ENCODE measurements around the gene ZCCHC7.

The ZCCHC7 gene

DNA sequence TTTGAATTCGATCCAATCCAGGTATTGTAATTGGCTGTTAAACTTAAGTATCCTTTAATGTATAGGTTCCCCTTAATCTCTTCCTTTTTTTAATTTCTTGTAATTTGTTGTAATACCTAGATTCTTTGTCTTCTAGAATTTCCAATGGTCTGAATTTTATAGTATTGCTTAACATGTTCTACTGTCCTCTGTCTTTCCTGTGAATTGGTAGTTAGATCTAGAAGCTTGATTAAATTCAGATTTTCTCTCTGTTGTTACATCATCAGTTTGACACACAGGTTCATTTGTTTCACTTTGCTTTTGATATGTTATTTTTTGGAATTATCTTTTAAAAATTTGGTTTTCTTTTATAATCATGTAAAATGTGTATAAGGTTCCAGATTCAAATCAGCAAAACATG is 13.8 kb downstream of the ZCCHC7 start:
- no peaks in the 10 kb centered on the region for H3K9me3 ChIP-seq (ENCODE audit: insufficient read depth, low read length)
- peaks cover 45% of the 10 kb centered on the region for H3K79me2 ChIP-seq (ENCODE audit: low read length)
- no peak overlapping the region for H2AFZ ChIP-seq (ENCODE audit: low read depth, low read length)
- no peak overlapping the region for H3K4me3 ChIP-seq (ENCODE audit: low read length)
- H3K27me3 ChIP-seq (ENCODE audit: low read depth, low read length): no peaks in the 10 kb centered on the region
- H3K4me1 ChIP-seq (ENCODE audit: low read length): no peaks in the 10 kb centered on the region
- H3K4me2 ChIP-seq (ENCODE audit: low read length): no peak overlapping the region
- H4K20me1 ChIP-seq (ENCODE audit: insufficient read depth, low read length): 0 out of 2 replicates have a peak, but pooled peaks cover 9% of the 10 kb centered on the region
- H3K36me3 ChIP-seq (replicated peaks; ENCODE audit: low read depth, low read length): peaks cover 25% of the 10 kb centered on the region
- no peak overlapping the region for H3K27ac ChIP-seq (ENCODE audit: low read length)
- TF ChIP-seq EZH2phosphoT487 (IDR thresholded peaks at IDR 0.05; ENCODE audit: low read depth) (no peak), CTCF (IDR thresholded peaks at IDR 0.05; ENCODE audit: low read depth, low read length) (no peak)
- H3K9ac ChIP-seq (ENCODE audit: low read length): no peak overlapping the region

- Histone ChIP-seq H3K79me2 (ENCODE audit: low read length) (peaks cover 42% of the 10 kb centered on the region), H4K20me1 (ENCODE audit: insufficient read depth, low read length) (peaks cover 18% of the 10 kb centered on the region; the same call in 1 of the 2 replicates), H3K9ac (ENCODE audit: low read length) (no peak overlapping the region), H3K4me2 (ENCODE audit: low read length) (no peak overlapping the region), H3K27me3 (ENCODE audit: low read depth, low read length) (no peaks in the 10 kb centered on the region), H3K36me3 (replicated peaks; ENCODE audit: low read depth, low read length) (peaks cover 15% of the 10 kb centered on the region), H2AFZ (ENCODE audit: low read depth, low read length) (no peak overlapping the region), H3K4me3 (ENCODE audit: low read length) (no peak overlapping the region), H3K4me1 (ENCODE audit: low read length) (peaks cover 27% of the 10 kb centered on the region), H3K9me3 (ENCODE audit: insufficient read depth, low read length) (no peaks in the 10 kb centered on the region), H3K27ac (ENCODE audit: low read length) (no peak overlapping the region)
- TF ChIP-seq EZH2phosphoT487 (IDR thresholded peaks at IDR 0.05; ENCODE audit: low read depth) (no peak), CTCF (IDR thresholded peaks at IDR 0.05; ENCODE audit: low read depth, low read length) (no peak)
Observed at GRCh38 chr9:37141015-37141414, 20.6 kb downstream of the ZCCHC7 start.

GRCh38 chr9:37144762-37145161 is 24.4 kb downstream of the ZCCHC7 start:
- no peak overlapping the region for H3K9ac ChIP-seq (ENCODE audit: low read length)
- TF ChIP-seq CTCF (IDR thresholded peaks at IDR 0.05; ENCODE audit: low read depth, low read length) (no peak), EZH2phosphoT487 (IDR thresholded peaks at IDR 0.05; ENCODE audit: low read depth) (peak; percentile 97)
- no peaks in the 10 kb centered on the region for H3K9me3 ChIP-seq (ENCODE audit: insufficient read depth, low read length)
- H3K4me3 ChIP-seq (ENCODE audit: low read length): peak overlapping the region; percentile 12; the same call in 1 of the 2 replicates
- peak overlapping the region; percentile 19 for H3K27ac ChIP-seq (ENCODE audit: low read length)
- H3K4me2 ChIP-seq (ENCODE audit: low read length): peak overlapping the region; percentile 72
- H3K4me1 ChIP-seq (ENCODE audit: low read length): peaks cover 36% of the 10 kb centered on the region
- no peaks in the 10 kb centered on the region for H3K27me3 ChIP-seq (ENCODE audit: low read depth, low read length)
- peaks cover 20% of the 10 kb centered on the region; the same call in 1 of the 2 replicates for H4K20me1 ChIP-seq (ENCODE audit: insufficient read depth, low read length)
- H3K79me2 ChIP-seq (ENCODE audit: low read length): peaks cover 21% of the 10 kb centered on the region; the same call in 1 of the 2 replicates
- H3K36me3 ChIP-seq (replicated peaks; ENCODE audit: low read depth, low read length): peaks cover 30% of the 10 kb centered on the region
- H2AFZ ChIP-seq (ENCODE audit: low read depth, low read length): no peak overlapping the region

- no peaks in the 10 kb centered on the region for H3K9me3 ChIP-seq (ENCODE audit: insufficient read depth, low read length)
- peak overlapping the region; percentile 72 for H3K4me2 ChIP-seq (ENCODE audit: low read length)
- peaks cover 9% of the 10 kb centered on the region; the same call in 1 of the 2 replicates for H4K20me1 ChIP-seq (ENCODE audit: insufficient read depth, low read length)
- H3K27ac ChIP-seq (ENCODE audit: low read length): 0 out of 2 replicates have a peak overlapping the region, but pooled peaks have one; percentile 7
- H3K4me3 ChIP-seq (ENCODE audit: low read length): peak overlapping the region; percentile 33
- peaks cover 18% of the 10 kb centered on the region; the same call in 1 of the 2 replicates for H3K79me2 ChIP-seq (ENCODE audit: low read length)
- H3K27me3 ChIP-seq (ENCODE audit: low read depth, low read length): no peaks in the 10 kb centered on the region
- TF ChIP-seq CTCF (IDR thresholded peaks at IDR 0.05; ENCODE audit: low read depth, low read length): no peak
- no peak for TF ChIP-seq EZH2phosphoT487 (IDR thresholded peaks at IDR 0.05; ENCODE audit: low read depth)
- peaks cover 33% of the 10 kb centered on the region for H3K36me3 ChIP-seq (replicated peaks; ENCODE audit: low read depth, low read length)
- peaks cover 36% of the 10 kb centered on the region for H3K4me1 ChIP-seq (ENCODE audit: low read length)
- no peak overlapping the region for H3K9ac ChIP-seq (ENCODE audit: low read length)
- H2AFZ ChIP-seq (ENCODE audit: low read depth, low read length): no peak overlapping the region
Observed at GRCh38 chr9:37146410-37146809, 26.0 kb downstream of the ZCCHC7 start.

Data from OCI-LY3 (cell line).